AG04449 (cell line): ENCODE data around the gene LHX2.
A peak's percentile ranks its signal among the peaks of the same experiment; 100 is the strongest.

ENCODE experiments used
- CTCF ChIA-PET: fragments of 350-600 bp; formaldehyde crosslinking; extraction: SDS; loops from one replicate; lab custom pipeline; 2021; ENCODE audit warnings: antibody characterized with exemption; lab: Yijun Ruan, JAX
- POLR2A ChIA-PET: fragments of 400-600, 350-600 bp; formaldehyde crosslinking; extraction: SDS; loops from one replicate; lab custom pipeline; 2020; ENCODE audit warnings: antibody characterized with exemption, inconsistent platforms; lab: Yijun Ruan, JAX
- DNase-seq: peaks from one replicate; pipeline ENCODE4 v3.0.0-alpha.2; 2010; ENCODE audit warnings: low read depth, low spot score
- H3K4me3 ChIP-seq: 2 replicates; pipeline ENCODE4 v1.5.1; 2011; ENCODE audit warnings: low read depth, mild to moderate bottlenecking, control low read depth, low read length
- TF ChIP-seq, protein P1 (sequence below): IDR thresholded peaks from one replicate; pipeline ENCODE4 v1.5.1; 2011; ENCODE audit warnings: mild to moderate bottlenecking, moderate library complexity, low read length, control low read depth, inconsistent platforms; ENCODE audit not compliant: insufficient read depth; ENCODE audit errors: missing control alignments

LHX2 gene

GRCh38 chr9:123998278-123998925 is 13.2 kb upstream of the LHX2 start:
- CTCF ChIA-PET, result interaction anchor here (1.0 kb wide), 1 partner anchor 13 kb away, joined by 3 read pairs; no protein-coding TSS in a partner anchor
- TF ChIP-seq, protein P1, sequence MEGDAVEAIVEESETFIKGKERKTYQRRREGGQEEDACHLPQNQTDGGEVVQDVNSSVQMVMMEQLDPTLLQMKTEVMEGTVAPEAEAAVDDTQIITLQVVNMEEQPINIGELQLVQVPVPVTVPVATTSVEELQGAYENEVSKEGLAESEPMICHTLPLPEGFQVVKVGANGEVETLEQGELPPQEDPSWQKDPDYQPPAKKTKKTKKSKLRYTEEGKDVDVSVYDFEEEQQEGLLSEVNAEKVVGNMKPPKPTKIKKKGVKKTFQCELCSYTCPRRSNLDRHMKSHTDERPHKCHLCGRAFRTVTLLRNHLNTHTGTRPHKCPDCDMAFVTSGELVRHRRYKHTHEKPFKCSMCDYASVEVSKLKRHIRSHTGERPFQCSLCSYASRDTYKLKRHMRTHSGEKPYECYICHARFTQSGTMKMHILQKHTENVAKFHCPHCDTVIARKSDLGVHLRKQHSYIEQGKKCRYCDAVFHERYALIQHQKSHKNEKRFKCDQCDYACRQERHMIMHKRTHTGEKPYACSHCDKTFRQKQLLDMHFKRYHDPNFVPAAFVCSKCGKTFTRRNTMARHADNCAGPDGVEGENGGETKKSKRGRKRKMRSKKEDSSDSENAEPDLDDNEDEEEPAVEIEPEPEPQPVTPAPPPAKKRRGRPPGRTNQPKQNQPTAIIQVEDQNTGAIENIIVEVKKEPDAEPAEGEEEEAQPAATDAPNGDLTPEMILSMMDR, result no peak
- POLR2A ChIA-PET, result no interaction called here

DNA sequence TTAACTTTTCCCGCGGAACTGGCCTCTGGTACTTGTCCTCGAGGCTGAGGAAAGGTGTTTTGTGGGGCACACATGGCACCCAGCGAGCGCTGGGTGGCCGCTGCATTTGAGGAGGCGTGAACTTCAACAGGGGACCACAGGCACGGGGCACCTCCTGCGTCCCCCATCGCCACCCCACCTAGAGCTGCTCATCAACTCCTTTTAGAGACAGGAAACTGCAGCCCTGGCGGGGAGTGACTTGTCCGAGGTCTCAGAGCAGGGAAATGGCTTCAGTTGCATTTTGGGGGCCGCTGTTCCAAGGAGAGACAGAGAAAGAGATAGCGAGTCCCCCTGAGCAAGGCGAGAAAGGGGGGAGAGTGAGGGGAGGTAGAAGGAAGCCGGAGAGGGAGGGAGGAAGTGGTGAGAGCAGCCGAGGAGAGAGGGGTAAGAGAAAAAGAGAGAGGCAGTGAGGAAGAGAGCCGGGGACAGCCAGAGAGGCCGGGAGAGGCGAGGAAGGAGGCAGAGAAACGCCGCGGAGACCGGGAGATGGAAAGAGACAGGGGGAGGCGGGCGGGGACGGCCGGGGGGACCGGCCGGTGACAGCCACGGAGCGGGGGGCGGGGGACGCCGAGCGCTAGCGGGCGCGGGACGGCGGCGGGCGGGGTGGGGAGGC is 12.5 kb upstream of the LHX2 start:
- ChIA-PET POLR2A (no interaction called here), CTCF (interaction anchor here (1.0 kb wide), 1 partner anchor 12 kb away, joined by 3 read pairs; no protein-coding TSS in a partner anchor)
- no peak for DNase-seq
- TF ChIP-seq, protein P1, result no peak
- peak overlapping the region; percentile 40 for H3K4me3 ChIP-seq

More at GRCh38 chr9:123998278-123998925, 13.2 kb upstream of the LHX2 start:
- no peak overlapping the region for H3K4me3 ChIP-seq
- no peak for DNase-seq

- CTCF ChIA-PET, result no interaction called here
- POLR2A ChIA-PET, result no interaction called here
- DNase-seq, result no peak
- H3K4me3 ChIP-seq, result no peak overlapping the region
- TF ChIP-seq, protein P1, result no peak
Measured at GRCh38 chr9:123999661-124000060, 11.9 kb upstream of the LHX2 start.

DNA sequence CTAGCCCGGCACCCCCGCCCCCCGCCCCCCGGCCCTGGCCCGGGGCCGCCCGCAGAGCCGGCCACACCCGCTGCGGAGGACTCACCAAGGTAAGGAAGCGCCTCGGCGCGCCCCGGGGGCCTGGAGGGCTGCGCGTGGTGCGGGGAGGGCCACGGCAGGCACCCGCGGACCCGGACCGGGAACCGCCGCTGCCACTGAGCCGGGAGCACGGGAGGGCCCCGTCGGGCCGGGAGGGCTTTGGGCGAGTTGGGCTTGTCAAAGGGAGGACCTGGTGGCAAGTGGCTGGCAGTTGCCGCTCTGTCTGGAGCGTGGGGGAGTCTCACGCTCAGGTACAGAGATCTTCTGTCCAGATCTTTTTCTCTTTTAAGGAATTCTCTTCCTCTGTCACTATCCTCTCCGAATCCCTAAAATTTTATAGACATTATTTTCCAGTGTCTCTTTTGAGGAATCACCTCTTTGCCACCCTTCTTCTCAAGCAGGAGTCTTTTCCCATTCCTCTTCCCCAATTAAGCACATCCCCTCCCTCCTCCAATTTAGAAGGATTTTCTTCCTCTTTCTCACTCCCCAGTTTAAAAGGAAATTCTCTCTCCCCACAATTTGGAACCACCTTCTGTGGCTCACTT is 11.3 kb upstream of the LHX2 start:
- H3K4me3 ChIP-seq, result no peak overlapping the region
- ChIA-PET CTCF (no interaction called here), POLR2A (no interaction called here)
- no peak for DNase-seq
- TF ChIP-seq, protein P1, result no peak

DNA sequence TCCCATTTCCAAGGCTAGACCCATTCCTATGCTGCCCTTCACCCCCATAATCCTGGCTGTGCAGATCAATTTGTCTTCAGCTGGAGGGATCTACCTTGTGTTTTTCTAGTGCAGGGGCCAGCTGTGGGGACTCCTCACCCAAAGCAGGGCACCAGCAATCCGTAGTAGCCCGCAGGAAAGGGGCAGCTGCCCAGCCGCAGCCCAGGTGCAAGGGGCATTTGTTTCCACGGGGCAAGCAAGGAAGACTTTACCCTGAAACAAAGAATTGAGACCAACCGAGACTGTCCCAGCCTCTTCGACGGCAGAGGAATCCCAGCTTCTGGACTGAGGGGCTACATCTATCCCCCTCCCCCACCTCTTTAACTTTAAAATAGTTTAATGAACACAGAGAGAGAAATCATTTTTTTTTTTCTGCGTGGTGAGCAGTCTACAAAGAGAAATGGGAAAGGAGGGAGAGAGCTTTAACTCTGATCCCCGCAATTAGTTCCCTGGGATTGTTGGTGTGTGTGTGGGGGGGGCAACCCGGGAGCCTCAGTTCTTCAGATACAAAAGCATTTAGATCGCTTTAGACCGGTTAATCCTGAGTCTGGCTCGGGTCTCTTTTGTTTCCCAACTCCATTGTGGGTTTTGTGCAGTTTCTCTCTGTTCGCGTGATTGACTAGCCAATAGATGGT is 10.6 kb upstream of the LHX2 start:
- POLR2A ChIA-PET, result no interaction called here
- no peak overlapping the region for H3K4me3 ChIP-seq
- CTCF ChIA-PET, result no interaction called here
- DNase-seq, result no peak
- TF ChIP-seq, protein P1, result no peak

DNA sequence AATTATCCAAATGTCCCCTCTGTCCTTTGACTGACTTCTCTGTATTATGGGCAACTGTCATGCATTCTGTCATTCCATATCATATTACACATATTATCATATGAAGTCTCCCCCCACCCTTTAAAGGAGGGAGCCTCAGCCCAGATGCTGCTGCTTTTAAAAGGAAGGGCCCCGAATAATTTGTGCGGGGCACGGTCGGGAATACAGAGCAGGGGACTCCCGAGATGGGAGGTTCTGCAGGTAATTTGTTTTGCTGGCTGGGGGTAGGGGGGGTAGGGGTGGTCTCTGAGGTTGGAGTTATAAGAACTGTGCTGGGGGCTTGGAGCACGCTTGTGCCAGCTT is 10.1 kb upstream of the LHX2 start:
- no peak for DNase-seq
- TF ChIP-seq, protein P1, result no peak
- H3K4me3 ChIP-seq, result no peak overlapping the region
- ChIA-PET POLR2A (no interaction called here), CTCF (no interaction called here)
